CD14-positive monocyte (primary cell): ENCODE results near the gene DLD. TPM values are rescaled to one million over a fixed set of nuclear protein-coding genes. Genes with fewer than 3 reads are reported as not detected.
"Not testable (repeated sequence)": the region's sequence is repeated elsewhere in the genome, so short reads cannot be mapped to it uniquely, and the experiment has no call there.

ENCODE experiments used
- DNase-seq, 3 donors: peaks; one replicate each; pipeline ENCODE4 v3.0.0-alpha.2; 2011 to 2022
- H2AFZ ChIP-seq: 2 replicates; pipeline ENCODE4 v1.6.0; 2012; ENCODE audit warnings: mild to moderate bottlenecking, low read depth, low read length, inconsistent platforms; ENCODE audit not compliant: insufficient read depth, poor library complexity, severe bottlenecking
- H3K27ac ChIP-seq, 2 donors: 1 replicate in 1 of 2; 2 replicates in 1 of 2; pipeline ENCODE4 v1.5.1; 2012 to 2013; ENCODE audit warnings: low read length in 2 of 2, control low read depth in 1 of 2, inconsistent platforms in 1 of 2, low read depth in 1 of 2, mild to moderate bottlenecking in 1 of 2
- H3K27me3 ChIP-seq, 2 donors: one replicate each; pipeline versions ENCODE4 v1.6.0 to v1.6.1; 2011 to 2013; ENCODE audit warnings: low read length in 2 of 2; ENCODE audit not compliant: control insufficient read depth in 2 of 2, insufficient read depth in 2 of 2
- H3K36me3 ChIP-seq, 2 donors: replicated peaks in 1 of 2; 1 replicate in 1 of 2; 2 replicates in 1 of 2; pipeline versions ENCODE4 v1.5.1 to v1.6.1; 2012 to 2013; ENCODE audit warnings: low read length in 2 of 2, control low read depth in 1 of 2, inconsistent platforms in 1 of 2, mild to moderate bottlenecking in 1 of 2; ENCODE audit not compliant: insufficient read depth in 2 of 2, control insufficient read depth in 1 of 2
- H3K4me1 ChIP-seq, 2 donors: 1 replicate in 1 of 2; 2 replicates in 1 of 2; pipeline versions ENCODE4 v1.5.1 to v1.6.1; 2012 to 2013; ENCODE audit warnings: low read length in 2 of 2, control low read depth in 1 of 2, inconsistent platforms in 1 of 2, mild to moderate bottlenecking in 1 of 2, moderate library complexity in 1 of 2; ENCODE audit not compliant: insufficient read depth in 2 of 2, control insufficient read depth in 1 of 2
- H3K4me2 ChIP-seq: replicated peaks from 2 replicates; pipeline ENCODE3; 2012; ENCODE audit warnings: low read length, moderate library complexity, mild to moderate bottlenecking; ENCODE audit not compliant: poor library complexity, severe bottlenecking; ENCODE audit errors: extremely low read depth
- H3K4me3 ChIP-seq, 3 experiments: fragments of 200-600 bp in 1 of 3; sonication (generic) in 1 of 3; replicated peaks in 1 of 3; 1 replicate in 2 of 3; 2 replicates in 1 of 3; pipeline ENCODE4 v1.5.1; 2011 to 2013; ENCODE audit warnings: low read length in 3 of 3, mild to moderate bottlenecking in 3 of 3, control low read depth in 2 of 3, low read depth in 2 of 3, inconsistent platforms in 1 of 3, moderate library complexity in 1 of 3
- H3K79me2 ChIP-seq: 2 replicates; pipeline ENCODE4 v1.6.0; 2012; ENCODE audit warnings: mild to moderate bottlenecking, control low read depth, inconsistent platforms, low read length, moderate library complexity; ENCODE audit not compliant: insufficient read depth
- H3K9ac ChIP-seq: 2 replicates; pipeline ENCODE4 v1.6.0; 2017; ENCODE audit warnings: low read length, mild to moderate bottlenecking; ENCODE audit not compliant: insufficient read depth, poor library complexity, severe bottlenecking
- H3K9me3 ChIP-seq, 2 donors: replicated peaks in 1 of 2; 1 replicate in 1 of 2; 2 replicates in 1 of 2; pipeline versions ENCODE4 v1.5.1 to v1.6.1; 2012 to 2013; ENCODE audit warnings: low read length in 2 of 2, control low read depth in 1 of 2; ENCODE audit not compliant: control insufficient read depth in 1 of 2, insufficient read depth in 1 of 2
- H4K20me1 ChIP-seq: 2 replicates; pipeline ENCODE4 v1.6.0; 2012; ENCODE audit warnings: mild to moderate bottlenecking, low read length, control low read depth, moderate library complexity; ENCODE audit not compliant: insufficient read depth
- H3K27ac Mint-ChIP-seq, 7 donors: one replicate each; pipeline ENCODE4 v1.8.0; 2020; ENCODE audit warnings: mild to moderate bottlenecking in 7 of 7, mixed read lengths in 7 of 7, moderate library complexity in 6 of 7, inconsistent platforms in 2 of 7
- H3K27me3 Mint-ChIP-seq, 3 donors: one replicate each; pipeline ENCODE4 v1.8.0; 2021 to 2022; ENCODE audit warnings: low read depth in 3 of 3, mild to moderate bottlenecking in 3 of 3, mixed read lengths in 3 of 3, moderate library complexity in 3 of 3, inconsistent platforms in 1 of 3
- H3K36me3 Mint-ChIP-seq, 2 donors: one replicate each; pipeline ENCODE4 v1.8.0; 2020; ENCODE audit warnings: mixed read lengths in 2 of 2, inconsistent platforms in 1 of 2, mild to moderate bottlenecking in 1 of 2
- H3K4me1 Mint-ChIP-seq: one replicate; pipeline ENCODE4 v1.8.0; 2020; ENCODE audit warnings: mild to moderate bottlenecking, mixed read lengths
- H3K4me3 Mint-ChIP-seq, 2 donors: one replicate each; pipeline ENCODE4 v1.8.0; 2020; ENCODE audit warnings: mild to moderate bottlenecking in 2 of 2, mixed read lengths in 2 of 2, moderate library complexity in 1 of 2
- H3K9me3 Mint-ChIP-seq, 7 donors: one replicate each; pipeline ENCODE4 v1.8.0; 2020 to 2022; ENCODE audit warnings: mixed read lengths in 7 of 7, mild to moderate bottlenecking in 6 of 7, moderate library complexity in 6 of 7, inconsistent platforms in 2 of 7
- WGBS: methylation state at CpG from one replicate; pipeline ENCODE4 v1.1.5; 2013; ENCODE audit warnings: missing lambda C conversion rate; ENCODE audit not compliant: insufficient coverage; 5-methylcytosine and 5-hydroxymethylcytosine counted together
- intact Hi-C, 2 donors: fragments of 100-400 bp; cut with micrococcal nuclease; formaldehyde crosslinking; loops; one replicate each; pipeline versions ENCODE4 v1.15.0 to v1.15.1; 2023
- polyA plus RNA-seq, 3 donors: library from polyadenylated mRNA; depleted of rRNA in 1 of 3; unstranded in 2 of 3; stranded (reverse) in 1 of 3; fragments of 300-500 nt in 2 of 3; fragments of >200 nt in 1 of 3; fragmentation: Illumina TruSeq in 2 of 3; gene quantifications; 1 replicate in 2 of 3; 2 replicates in 1 of 3; pipeline ENCODE4 v1.2.3, GENCODE V29; 2012 to 2021
- TF ChIP-seq, protein P1 (sequence below): fragments of 200-600 bp; IDR thresholded peaks from one replicate; pipeline ENCODE4 v1.8.0; 2022; ENCODE audit warnings: antibody characterized with exemption, mild to moderate bottlenecking

Gene DLD
- polyA plus RNA-seq, 3 donors, result 54.5 to 73.6 (median 70.1) TPM

DNA sequence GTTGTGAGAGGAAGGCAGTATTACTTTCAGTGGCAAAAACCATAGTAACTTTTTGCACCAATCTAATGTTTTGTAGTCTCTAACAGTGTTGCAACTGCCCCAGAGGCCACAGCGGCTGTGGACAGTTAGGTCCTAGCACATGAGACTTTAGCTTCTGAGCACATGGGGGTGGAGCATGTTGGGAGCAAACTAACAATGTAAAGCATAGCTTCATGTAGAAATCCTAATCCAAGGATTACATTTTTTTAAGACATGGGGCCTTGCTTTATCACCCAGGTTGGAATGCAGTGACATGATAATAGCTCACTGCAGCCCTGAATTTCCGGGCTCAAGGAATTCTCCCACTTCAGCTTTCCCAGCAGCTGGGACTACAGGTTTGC lies 62.9 kb downstream of the DLD start:
- no CpG with 5 or more reads among the region's 2 CpGs for WGBS

DNA sequence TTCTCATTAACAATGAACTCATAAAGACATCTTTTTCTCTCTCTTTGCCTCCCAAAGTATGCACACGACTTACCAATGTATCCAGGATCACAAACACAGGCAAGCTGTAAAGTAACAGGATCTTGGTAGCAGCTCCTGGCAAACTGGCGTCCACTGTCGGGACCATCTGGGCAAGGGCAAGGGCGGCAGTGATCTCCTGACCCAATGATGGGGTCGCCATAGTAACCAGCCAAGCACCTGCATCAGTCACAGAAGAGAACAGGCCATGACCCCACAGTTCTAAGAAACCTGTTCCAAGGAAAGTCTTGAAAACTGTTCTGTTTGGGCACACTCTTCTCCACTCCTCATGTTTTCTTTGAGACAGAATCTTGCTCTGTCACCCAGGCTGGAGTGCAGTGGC lies 64.4 kb downstream of the DLD start:
- no peaks in the 10 kb centered on the region for H3K36me3 Mint-ChIP-seq
- no peaks in the 10 kb centered on the region for H3K9me3 Mint-ChIP-seq
- Histone ChIP-seq H3K9me3 (no peaks in the 10 kb centered on the region), H4K20me1 (no peaks in the 10 kb centered on the region), H3K79me2 (no peaks in the 10 kb centered on the region), H3K4me2 (no peak overlapping the region), H2AFZ (no peak overlapping the region), H3K4me1 (no peaks in the 10 kb centered on the region), H3K27ac (no peak overlapping the region), H3K36me3 (no peaks in the 10 kb centered on the region), H3K27me3 (peaks cover 0 to 2% of the 10 kb centered on the region in 2 donors), H3K9ac (no peak overlapping the region), H3K4me3 (no peak overlapping the region)
- TF ChIP-seq, protein P1, sequence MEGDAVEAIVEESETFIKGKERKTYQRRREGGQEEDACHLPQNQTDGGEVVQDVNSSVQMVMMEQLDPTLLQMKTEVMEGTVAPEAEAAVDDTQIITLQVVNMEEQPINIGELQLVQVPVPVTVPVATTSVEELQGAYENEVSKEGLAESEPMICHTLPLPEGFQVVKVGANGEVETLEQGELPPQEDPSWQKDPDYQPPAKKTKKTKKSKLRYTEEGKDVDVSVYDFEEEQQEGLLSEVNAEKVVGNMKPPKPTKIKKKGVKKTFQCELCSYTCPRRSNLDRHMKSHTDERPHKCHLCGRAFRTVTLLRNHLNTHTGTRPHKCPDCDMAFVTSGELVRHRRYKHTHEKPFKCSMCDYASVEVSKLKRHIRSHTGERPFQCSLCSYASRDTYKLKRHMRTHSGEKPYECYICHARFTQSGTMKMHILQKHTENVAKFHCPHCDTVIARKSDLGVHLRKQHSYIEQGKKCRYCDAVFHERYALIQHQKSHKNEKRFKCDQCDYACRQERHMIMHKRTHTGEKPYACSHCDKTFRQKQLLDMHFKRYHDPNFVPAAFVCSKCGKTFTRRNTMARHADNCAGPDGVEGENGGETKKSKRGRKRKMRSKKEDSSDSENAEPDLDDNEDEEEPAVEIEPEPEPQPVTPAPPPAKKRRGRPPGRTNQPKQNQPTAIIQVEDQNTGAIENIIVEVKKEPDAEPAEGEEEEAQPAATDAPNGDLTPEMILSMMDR, result no peak
- WGBS, result 95% methylated on average over 5 of the region's 5 CpGs
- H3K4me3 Mint-ChIP-seq, result no peak overlapping the region
- intact Hi-C loops, result no loop called here
- peaks cover under 1 to 6% (median 3%) of the 10 kb centered on the region in 3 donors for H3K27me3 Mint-ChIP-seq
- no peak for DNase-seq
- no peaks in the 10 kb centered on the region for H3K4me1 Mint-ChIP-seq
- peak overlapping the region in 1 of 7 donors; percentile 1 for H3K27ac Mint-ChIP-seq

More for the DNA sequence above, 62.9 kb downstream of the DLD start:
- no peak overlapping the region for H3K9ac ChIP-seq
- H3K4me2 ChIP-seq, result no peak overlapping the region
- no peaks in the 10 kb centered on the region for H3K4me1 Mint-ChIP-seq
- H2AFZ ChIP-seq, result no peak overlapping the region
- H3K4me3 ChIP-seq, result no peak overlapping the region
- intact Hi-C loops, result no loop called here
- H3K27ac Mint-ChIP-seq, result no peak overlapping the region
- H3K27me3 Mint-ChIP-seq, result peaks cover 0 to 4% (median 3%) of the 10 kb centered on the region in 3 donors
- no peaks in the 10 kb centered on the region for H3K4me1 ChIP-seq
- no peaks in the 10 kb centered on the region for H3K9me3 Mint-ChIP-seq
- no peak for DNase-seq
- H3K9me3 ChIP-seq, result no peaks in the 10 kb centered on the region
- H3K36me3 ChIP-seq, result no peaks in the 10 kb centered on the region
- H3K36me3 Mint-ChIP-seq, result no peaks in the 10 kb centered on the region
- H3K27ac ChIP-seq, result no peak overlapping the region
- H3K4me3 Mint-ChIP-seq, result no peak overlapping the region
- TF ChIP-seq, protein P1, result no peak
- H3K79me2 ChIP-seq, result no peaks in the 10 kb centered on the region
- no peaks in the 10 kb centered on the region for H4K20me1 ChIP-seq
- peaks cover 0 to 2% of the 10 kb centered on the region in 2 donors for H3K27me3 ChIP-seq

DNA sequence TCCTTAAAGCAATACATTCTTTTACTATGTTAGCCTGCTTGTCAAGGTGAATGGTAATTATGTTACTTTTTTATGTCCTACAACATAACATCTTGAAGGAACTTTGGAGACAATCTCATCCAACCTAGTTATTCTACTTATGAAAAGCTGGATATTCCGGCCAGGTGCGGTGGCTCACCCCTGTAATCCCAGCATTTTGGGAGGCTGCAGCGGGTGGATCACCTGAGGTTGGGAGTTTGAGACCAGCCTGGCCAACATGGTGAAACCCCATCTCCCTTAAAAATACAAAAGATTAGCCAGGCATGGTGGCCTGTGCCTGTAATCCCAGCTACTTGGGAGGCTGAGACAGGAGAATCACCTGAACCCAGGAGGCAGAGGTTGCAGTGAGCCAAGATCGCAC lies 66.0 kb downstream of the DLD start:
- H3K36me3 ChIP-seq, H4K20me1 ChIP-seq, H3K27me3 ChIP-seq, H3K4me1 Mint-ChIP-seq, H3K27ac ChIP-seq, H3K9me3 Mint-ChIP-seq, H3K9ac ChIP-seq, H3K4me3 ChIP-seq, H3K9me3 ChIP-seq, H3K79me2 ChIP-seq, H3K4me2 ChIP-seq, H3K4me1 ChIP-seq, H2AFZ ChIP-seq, H3K36me3 Mint-ChIP-seq, H3K27me3 Mint-ChIP-seq, intact Hi-C loops, H3K4me3 Mint-ChIP-seq, DNase-seq, H3K27ac Mint-ChIP-seq: not testable (repeated sequence)
- WGBS, result 95% methylated on average over 3 of the region's 4 CpGs
